Measurements from ENCODE around the gene C1orf35. TPM values are rescaled to one million over a fixed set of nuclear protein-coding genes. Genes with fewer than 3 reads are reported as not detected.

C1orf35 gene
- polyA plus RNA-seq (2013, experiment 1 of 2): 23.0 TPM
- 22.1 TPM for polyA plus RNA-seq (2013, experiment 2 of 2)

DNA sequence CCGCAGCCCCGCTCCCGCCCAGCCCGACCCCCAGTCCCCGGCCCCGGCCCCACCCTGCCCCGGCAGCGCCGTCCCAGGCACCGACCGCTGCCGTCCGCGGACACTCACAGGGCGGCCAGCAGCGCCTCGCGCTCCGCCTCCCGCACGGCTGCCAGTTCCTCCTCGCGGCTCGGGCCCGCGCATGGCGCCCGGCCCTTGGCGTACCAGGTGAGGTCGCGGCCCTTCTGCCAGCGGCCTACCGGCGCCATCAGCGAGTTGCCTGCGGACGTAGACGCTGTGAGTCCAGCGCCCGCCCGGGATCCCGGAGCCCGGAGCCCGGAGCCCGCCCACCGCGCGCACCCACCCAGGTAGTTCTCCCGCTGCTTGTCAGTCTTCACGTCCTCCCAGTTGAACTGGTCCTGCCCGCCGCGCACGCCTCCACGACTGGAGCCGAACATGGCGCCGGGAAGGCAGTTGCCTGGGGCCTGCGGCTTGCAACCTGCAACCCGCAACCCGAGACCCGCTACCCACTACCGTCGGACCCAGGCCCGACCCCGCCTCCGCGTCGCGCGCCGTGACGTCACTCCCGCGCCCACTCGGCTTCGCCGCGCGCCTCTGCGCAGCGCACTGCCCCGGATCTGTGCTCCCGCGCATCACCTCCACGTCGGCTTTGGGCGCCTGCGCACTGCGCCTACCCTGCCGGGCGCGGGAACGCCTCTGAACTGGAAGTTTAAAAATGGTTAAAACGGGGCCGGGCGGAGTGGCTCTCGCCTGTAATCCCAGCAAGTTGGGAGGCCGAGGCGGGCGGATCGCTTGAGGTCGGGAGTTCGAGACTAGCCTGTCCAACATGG lies at the start of gene C1orf35:
Gene C1orf35 (minus strand): TSS at position 535 of the 830 bp plus-strand sequence. CDS start 98 bp downstream, at position 437.
- no CpG with 5 or more reads among the region's 104 CpGs for WGBS (ENCODE audit: extremely low coverage, insufficient coverage, low lambda C conversion rate)
- peak within 1 kb of the TSS; percentile 38 for H2AK5ac ChIP-seq (ENCODE audit: low read length)
- no peak within 1 kb of the TSS for H4K8ac ChIP-seq (ENCODE audit: low read depth, low read length)
- H3K18ac ChIP-seq (ENCODE audit: low read length): peak within 1 kb of the TSS; percentile 24
- H2BK15ac ChIP-seq (replicated peaks; ENCODE audit: low read depth): no peak within 1 kb of the TSS
- H3K27me3 ChIP-seq (ENCODE audit: insufficient read depth, low read length, poor library complexity): no peaks in the 10 kb centered on the region
- H2BK5ac ChIP-seq (ENCODE audit: low read length): no peak within 1 kb of the TSS
- H3K56ac ChIP-seq (ENCODE audit: low read length): peak within 1 kb of the TSS; percentile 83
- DNase-seq: peak; percentile 97
- H3K4me3 ChIP-seq (ENCODE audit: low read length): peak within 1 kb of the TSS; percentile 67
- peaks cover 3% of the 10 kb centered on the region for H3K79me1 ChIP-seq (ENCODE audit: low read length)
- no peak within 1 kb of the TSS for H3K23ac ChIP-seq (ENCODE audit: low read length)
- peak within 1 kb of the TSS; percentile 67 for H3K4me2 ChIP-seq (ENCODE audit: low read length)
- H3K27ac ChIP-seq (ENCODE audit: low read depth, low read length): no peak within 1 kb of the TSS
- peaks cover 1% of the 10 kb centered on the region for H3K4me1 ChIP-seq (ENCODE audit: control insufficient read depth, low read depth, low read length)
- no peak within 1 kb of the TSS for H2BK120ac ChIP-seq (ENCODE audit: low read depth, low read length)
- no peak within 1 kb of the TSS for H4K5ac ChIP-seq (ENCODE audit: low read length)
- H3K9ac ChIP-seq (ENCODE audit: low read length): peak within 1 kb of the TSS; percentile 88
- H3K4ac ChIP-seq (ENCODE audit: low read depth, low read length): no peak within 1 kb of the TSS
- peaks cover 2% of the 10 kb centered on the region for H3K36me3 ChIP-seq (ENCODE audit: control insufficient read depth, insufficient read depth, low read length)
- no peaks in the 10 kb centered on the region for H3K79me2 ChIP-seq (ENCODE audit: control insufficient read depth, insufficient read depth, low read length)

DNA sequence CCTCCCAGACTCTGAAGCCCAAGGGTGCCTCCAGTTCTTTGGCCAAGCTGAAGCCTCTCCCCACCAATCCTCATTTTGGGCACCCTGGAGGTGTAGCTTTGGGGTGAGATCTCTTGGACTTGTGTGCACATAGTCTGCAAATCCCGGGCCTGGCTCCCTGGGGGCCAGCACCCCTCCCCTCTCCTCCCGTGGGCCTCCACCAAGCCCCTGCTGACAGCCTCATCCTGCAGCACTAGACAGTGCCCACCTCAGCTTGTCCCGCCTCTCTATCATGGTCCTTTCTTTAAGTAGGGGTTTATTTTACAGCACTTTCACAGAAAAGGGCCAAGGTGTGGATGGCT lies 49.8 kb upstream of the C1orf35 start:
- Histone ChIP-seq H4K8ac (ENCODE audit: low read depth, low read length) (no peak overlapping the region), H3K4me3 (ENCODE audit: low read length) (no peak overlapping the region), H3K27ac (ENCODE audit: low read depth, low read length) (no peak overlapping the region), H4K5ac (ENCODE audit: low read length) (no peak overlapping the region), H2BK120ac (ENCODE audit: low read depth, low read length) (no peak overlapping the region), H3K56ac (ENCODE audit: low read length) (no peak overlapping the region), H3K9ac (ENCODE audit: low read length) (no peak overlapping the region), H3K4me2 (ENCODE audit: low read length) (no peak overlapping the region), H3K79me2 (ENCODE audit: control insufficient read depth, insufficient read depth, low read length) (no peaks in the 10 kb centered on the region), H3K4me1 (ENCODE audit: control insufficient read depth, low read depth, low read length) (no peaks in the 10 kb centered on the region), H3K79me1 (ENCODE audit: low read length) (no peaks in the 10 kb centered on the region), H2BK15ac (replicated peaks; ENCODE audit: low read depth) (no peak overlapping the region), H3K27me3 (ENCODE audit: insufficient read depth, low read length, poor library complexity) (no peaks in the 10 kb centered on the region), H3K23ac (ENCODE audit: low read length) (no peak overlapping the region), H3K18ac (ENCODE audit: low read length) (no peak overlapping the region), H3K36me3 (ENCODE audit: control insufficient read depth, insufficient read depth, low read length) (no peaks in the 10 kb centered on the region), H2AK5ac (ENCODE audit: low read length) (no peak overlapping the region), H3K4ac (ENCODE audit: low read depth, low read length) (no peak overlapping the region), H2BK5ac (ENCODE audit: low read length) (no peak overlapping the region)
- no peak for DNase-seq
- WGBS (ENCODE audit: extremely low coverage, insufficient coverage, low lambda C conversion rate): no CpG with 5 or more reads among the region's 3 CpGs

DNA sequence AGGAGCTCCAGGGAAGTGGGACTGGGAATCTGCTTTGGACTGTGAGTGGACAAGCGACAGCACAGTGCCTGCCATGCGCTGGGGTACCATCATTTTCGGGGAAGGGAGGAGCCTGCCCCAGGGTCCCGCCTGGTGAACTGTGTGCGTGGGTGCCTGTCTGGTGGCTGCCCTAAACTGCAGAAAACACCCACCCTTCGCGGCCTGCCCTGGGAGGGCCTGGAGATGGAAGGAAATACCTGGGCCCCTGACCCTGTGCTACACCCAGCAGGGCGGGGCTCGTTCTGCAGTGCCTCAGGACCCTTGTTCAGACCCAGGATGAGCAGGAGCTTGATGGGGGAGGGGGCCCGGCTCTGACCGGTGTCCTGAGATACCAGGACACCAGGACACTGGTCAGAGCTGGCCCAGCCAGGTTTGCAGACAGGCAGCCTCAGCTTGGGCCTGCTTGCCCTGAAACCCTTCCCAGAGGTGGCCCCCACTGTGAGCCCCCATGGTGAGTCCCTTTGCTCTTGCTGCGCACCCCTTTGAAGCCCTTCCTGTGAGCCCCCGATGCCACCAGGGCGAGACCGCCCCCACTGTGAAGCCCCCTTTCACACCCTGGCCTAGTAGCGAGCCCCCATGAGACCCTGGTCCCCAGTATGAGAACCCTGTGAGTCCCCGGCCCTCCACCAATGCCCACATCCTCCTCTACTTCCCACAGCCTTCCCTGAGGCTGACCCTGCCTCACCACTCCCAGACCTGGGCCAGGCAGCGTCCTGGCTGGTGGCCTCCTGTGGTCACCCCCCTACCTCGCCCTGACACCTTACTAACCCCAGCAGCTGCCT lies 49.2 kb upstream of the C1orf35 start:
- H3K79me2 ChIP-seq (ENCODE audit: control insufficient read depth, insufficient read depth, low read length): no peaks in the 10 kb centered on the region
- no peak overlapping the region for H3K4me3 ChIP-seq (ENCODE audit: low read length)

DNA sequence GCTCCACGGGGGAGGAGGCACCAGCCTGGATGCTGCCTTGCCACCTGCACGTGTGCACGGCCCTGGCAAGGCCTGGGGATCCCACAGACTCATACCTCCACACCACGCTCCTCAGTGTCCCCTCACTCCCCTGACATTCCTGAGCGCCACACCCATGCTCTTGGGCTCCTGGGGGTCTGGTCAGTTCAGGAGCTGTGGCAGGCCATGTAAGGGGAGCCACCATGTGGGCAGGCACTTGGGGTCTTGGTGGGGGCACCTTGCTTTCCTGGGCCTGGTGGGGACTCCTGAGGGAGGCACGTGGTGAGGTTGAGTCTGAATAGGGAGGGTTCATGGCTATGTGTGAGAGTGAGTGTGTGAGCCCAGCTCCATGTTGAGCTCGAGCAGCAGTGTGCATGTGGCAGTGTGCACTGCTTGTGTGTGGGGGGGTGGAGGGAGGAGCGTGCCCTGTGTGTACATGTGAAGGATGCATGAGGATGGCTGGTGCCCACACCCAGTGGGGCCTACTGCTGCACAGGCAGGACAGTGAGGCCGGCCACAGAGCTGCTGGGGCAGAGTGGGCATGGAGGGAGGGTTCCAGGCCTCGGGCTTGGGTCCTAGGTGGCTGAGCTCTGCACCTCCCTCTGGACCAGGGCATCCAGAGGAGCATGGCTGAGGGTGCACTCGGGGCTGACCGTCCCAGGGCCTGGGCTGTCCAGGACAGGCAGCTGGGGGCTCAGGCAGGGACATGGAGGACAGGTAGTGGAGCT lies 48.2 kb upstream of the C1orf35 start:
- no peak overlapping the region for H3K27ac ChIP-seq (ENCODE audit: low read depth, low read length)

More for the DNA sequence above, 49.2 kb upstream of the C1orf35 start:
- no peaks in the 10 kb centered on the region for H3K4me1 ChIP-seq (ENCODE audit: control insufficient read depth, low read depth, low read length)
- no peaks in the 10 kb centered on the region for H3K36me3 ChIP-seq (ENCODE audit: control insufficient read depth, insufficient read depth, low read length)
- no peak overlapping the region for H4K8ac ChIP-seq (ENCODE audit: low read depth, low read length)
- no peaks in the 10 kb centered on the region for H3K27me3 ChIP-seq (ENCODE audit: insufficient read depth, low read length, poor library complexity)
- no peak overlapping the region for H3K9ac ChIP-seq (ENCODE audit: low read length)
- DNase-seq: no peak
- H2BK5ac ChIP-seq (ENCODE audit: low read length): no peak overlapping the region
- H3K4me2 ChIP-seq (ENCODE audit: low read length): no peak overlapping the region
- H3K4ac ChIP-seq (ENCODE audit: low read depth, low read length): no peak overlapping the region
- H3K23ac ChIP-seq (ENCODE audit: low read length): no peak overlapping the region
- H4K5ac ChIP-seq (ENCODE audit: low read length): no peak overlapping the region
- no CpG with 5 or more reads among the region's 19 CpGs for WGBS (ENCODE audit: extremely low coverage, insufficient coverage, low lambda C conversion rate)
- H3K18ac ChIP-seq (ENCODE audit: low read length): no peak overlapping the region
- no peak overlapping the region for H2BK120ac ChIP-seq (ENCODE audit: low read depth, low read length)
- H2BK15ac ChIP-seq (replicated peaks; ENCODE audit: low read depth): no peak overlapping the region
- no peak overlapping the region for H3K56ac ChIP-seq (ENCODE audit: low read length)
- no peak overlapping the region for H3K27ac ChIP-seq (ENCODE audit: low read depth, low read length)
- H3K79me1 ChIP-seq (ENCODE audit: low read length): no peaks in the 10 kb centered on the region
- no peak overlapping the region for H2AK5ac ChIP-seq (ENCODE audit: low read length)

DNA sequence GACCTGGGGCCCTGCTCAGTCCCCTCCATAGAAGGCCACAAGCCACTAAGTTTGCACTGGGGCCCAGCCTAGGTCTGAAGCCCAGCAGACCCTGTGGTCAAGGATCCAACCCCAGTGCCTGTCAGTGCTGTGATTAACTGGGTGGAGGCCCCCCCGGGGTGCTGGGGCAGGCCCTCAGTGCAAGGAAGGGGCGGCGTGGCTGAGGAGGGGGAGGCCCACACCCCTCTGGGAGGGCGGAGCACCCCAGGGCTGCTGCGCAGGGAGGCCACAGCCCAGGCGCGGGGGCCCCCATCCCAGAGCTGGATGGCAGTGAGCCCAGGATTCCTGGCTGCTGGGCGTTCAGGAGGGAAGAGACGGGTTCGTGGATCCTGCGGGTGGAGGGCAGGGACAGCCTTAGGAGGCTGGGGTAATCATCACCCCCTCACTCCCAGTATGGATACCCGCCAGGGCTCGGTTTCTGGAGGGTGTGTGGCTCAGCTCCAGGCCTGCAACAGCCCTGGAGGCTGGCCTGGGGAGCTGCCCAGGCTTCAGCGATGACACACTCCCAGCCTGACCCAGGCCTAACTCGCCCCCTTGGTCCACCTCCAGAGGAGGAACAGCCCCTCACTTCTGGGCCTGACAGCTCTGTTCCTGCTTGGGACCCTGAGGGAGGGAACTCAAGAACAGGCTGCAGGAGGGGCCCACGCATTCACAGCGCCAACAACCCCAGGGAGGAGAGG lies 47.5 kb upstream of the C1orf35 start:
- Histone ChIP-seq H3K27ac (ENCODE audit: low read depth, low read length) (no peak overlapping the region), H3K18ac (ENCODE audit: low read length) (no peak overlapping the region), H3K23ac (ENCODE audit: low read length) (no peak overlapping the region), H3K79me1 (ENCODE audit: low read length) (no peaks in the 10 kb centered on the region), H3K9ac (ENCODE audit: low read length) (no peak overlapping the region), H4K5ac (ENCODE audit: low read length) (no peak overlapping the region), H3K4me2 (ENCODE audit: low read length) (no peak overlapping the region), H3K4me3 (ENCODE audit: low read length) (no peak overlapping the region), H3K36me3 (ENCODE audit: control insufficient read depth, insufficient read depth, low read length) (no peaks in the 10 kb centered on the region), H2BK15ac (replicated peaks; ENCODE audit: low read depth) (no peak overlapping the region), H2BK120ac (ENCODE audit: low read depth, low read length) (no peak overlapping the region), H3K4ac (ENCODE audit: low read depth, low read length) (no peak overlapping the region), H3K27me3 (ENCODE audit: insufficient read depth, low read length, poor library complexity) (no peaks in the 10 kb centered on the region), H3K79me2 (ENCODE audit: control insufficient read depth, insufficient read depth, low read length) (no peaks in the 10 kb centered on the region), H2AK5ac (ENCODE audit: low read length) (no peak overlapping the region), H3K4me1 (ENCODE audit: control insufficient read depth, low read depth, low read length) (no peaks in the 10 kb centered on the region), H3K56ac (ENCODE audit: low read length) (peak overlapping the region; percentile 15), H4K8ac (ENCODE audit: low read depth, low read length) (no peak overlapping the region), H2BK5ac (ENCODE audit: low read length) (no peak overlapping the region)
- WGBS (ENCODE audit: extremely low coverage, insufficient coverage, low lambda C conversion rate): no CpG with 5 or more reads among the region's 17 CpGs
- DNase-seq: no peak

More for the DNA sequence above, 48.2 kb upstream of the C1orf35 start:
- no peak overlapping the region for H4K5ac ChIP-seq (ENCODE audit: low read length)
- WGBS (ENCODE audit: extremely low coverage, insufficient coverage, low lambda C conversion rate): no CpG with 5 or more reads among the region's 12 CpGs
- no peak overlapping the region for H3K23ac ChIP-seq (ENCODE audit: low read length)
- H3K79me2 ChIP-seq (ENCODE audit: control insufficient read depth, insufficient read depth, low read length): no peaks in the 10 kb centered on the region
- H3K18ac ChIP-seq (ENCODE audit: low read length): no peak overlapping the region
- no peak overlapping the region for H2BK120ac ChIP-seq (ENCODE audit: low read depth, low read length)
- no peaks in the 10 kb centered on the region for H3K79me1 ChIP-seq (ENCODE audit: low read length)
- H2BK15ac ChIP-seq (replicated peaks; ENCODE audit: low read depth): no peak overlapping the region
- no peaks in the 10 kb centered on the region for H3K36me3 ChIP-seq (ENCODE audit: control insufficient read depth, insufficient read depth, low read length)
- H3K4me2 ChIP-seq (ENCODE audit: low read length): no peak overlapping the region
- no peaks in the 10 kb centered on the region for H3K27me3 ChIP-seq (ENCODE audit: insufficient read depth, low read length, poor library complexity)
- H3K4ac ChIP-seq (ENCODE audit: low read depth, low read length): no peak overlapping the region
- H2AK5ac ChIP-seq (ENCODE audit: low read length): no peak overlapping the region
- no peak overlapping the region for H2BK5ac ChIP-seq (ENCODE audit: low read length)
- no peak overlapping the region for H4K8ac ChIP-seq (ENCODE audit: low read depth, low read length)
- no peak overlapping the region for H3K9ac ChIP-seq (ENCODE audit: low read length)
- no peak overlapping the region for H3K56ac ChIP-seq (ENCODE audit: low read length)
- no peak overlapping the region for H3K4me3 ChIP-seq (ENCODE audit: low read length)
- H3K4me1 ChIP-seq (ENCODE audit: control insufficient read depth, low read depth, low read length): no peaks in the 10 kb centered on the region
- no peak for DNase-seq

All from mesendoderm (in vitro differentiated cells).